CD4-positive, alpha-beta T cell treated with Interleukin-4 for 1 hour (primary cell): ENCODE data around the gene IL33.
"Not testable (repeated sequence)": the region's sequence is repeated elsewhere in the genome, so short reads cannot be mapped to it uniquely, and the experiment has no call there.

Experiments
- DNase-seq, 2 donors: peaks; one replicate each; pipeline ENCODE4 v3.0.0-alpha.2; 2020 to 2022

Gene IL33

GRCh38 chr9:6215562-6215961 lies at the start of gene IL33:
Gene IL33, plus strand, starts transcription at chr9:6215807. Its CDS starts 25,888 bp downstream, at chr9:6241695.
- DNase-seq = no peak

GRCh38 chr9:6171667-6172066 lies 43.9 kb upstream of the IL33 start:
- no peak for DNase-seq

- no peak for DNase-seq
Measured at GRCh38 chr9:6173914-6174313, 41.7 kb upstream of the IL33 start.

- DNase-seq = not testable (repeated sequence)
Measured at GRCh38 chr9:6182549-6183226, 32.9 kb upstream of the IL33 start.

- no peak for DNase-seq
Measured at GRCh38 chr9:6183227-6183551, 32.4 kb upstream of the IL33 start.

GRCh38 chr9:6183627-6184026 lies 32.0 kb upstream of the IL33 start:
- no peak for DNase-seq

GRCh38 chr9:6184749-6185645 lies 30.6 kb upstream of the IL33 start:
- no peak for DNase-seq

- DNase-seq = no peak
Measured at GRCh38 chr9:6186691-6187090, 28.9 kb upstream of the IL33 start.

GRCh38 chr9:6187272-6187671 lies 28.3 kb upstream of the IL33 start:
- no peak for DNase-seq

GRCh38 chr9:6188466-6188865 lies 27.1 kb upstream of the IL33 start:
- no peak for DNase-seq

- no peak for DNase-seq
Measured at GRCh38 chr9:6188906-6189305, 26.7 kb upstream of the IL33 start.

- DNase-seq = no peak
Measured at GRCh38 chr9:6194934-6195333, 20.7 kb upstream of the IL33 start.

GRCh38 chr9:6195714-6196360 lies 19.8 kb upstream of the IL33 start:
- DNase-seq = no peak

GRCh38 chr9:6197330-6197729 lies 18.3 kb upstream of the IL33 start:
- DNase-seq = no peak

GRCh38 chr9:6198251-6198650 lies 17.4 kb upstream of the IL33 start:
- no peak for DNase-seq

- no peak for DNase-seq
Measured at GRCh38 chr9:6199596-6199995, 16.0 kb upstream of the IL33 start.

- DNase-seq = no peak
Measured at GRCh38 chr9:6200761-6201160, 14.8 kb upstream of the IL33 start.

- no peak for DNase-seq
Measured at GRCh38 chr9:6209966-6210365, 5.6 kb upstream of the IL33 start.

GRCh38 chr9:6212722-6213375 lies 2.8 kb upstream of the IL33 start:
- no peak for DNase-seq

GRCh38 chr9:6214434-6214833 lies 1.2 kb upstream of the IL33 start:
- DNase-seq = no peak

GRCh38 chr9:6214903-6215302 lies 704 bp upstream of the IL33 start:
- no peak for DNase-seq

GRCh38 chr9:6216002-6216401 lies 395 bp downstream of the IL33 start:
- no peak for DNase-seq

- DNase-seq = no peak
Measured at GRCh38 chr9:6216951-6217350, 1.3 kb downstream of the IL33 start.
